GM12878 (cell line): ENCODE data around the gene TCF4. TPM values are rescaled to one million over a fixed set of nuclear protein-coding genes. Genes with fewer than 3 reads are reported as not detected.
A peak's percentile ranks its signal among the peaks of the same experiment; 100 is the strongest.

Source experiments
- ATAC-seq: fragments of 200-7000 bp; cut with Tn5 transposase; 3 replicates; pipeline ENCODE4 v1.9.1; 2020; ENCODE audit warnings: mild to moderate bottlenecking, moderate library complexity
- BruUV-seq: library from RNA; stranded (reverse); fragments of 400-500 nt; replicated peaks from 2 replicates; lab custom pipeline; 2021; lab: Mats Ljungman, UMichigan
- CTCF ChIA-PET: fragments of 300-600 bp; sonication (Branson Sonifier 250); formaldehyde crosslinking; extraction: SDS; loops from one replicate; lab custom pipeline; 2021; ENCODE audit warnings: inconsistent platforms; lab: Yijun Ruan, JAX
- POLR2A ChIA-PET: fragments of 350-600 bp; formaldehyde crosslinking; extraction: SDS; loops from one replicate; lab custom pipeline; 2021; ENCODE audit warnings: inconsistent platforms; lab: Charles Lee
- RAD21 ChIA-PET: fragments of 300-600 bp; sonication (Branson Sonifier 250); formaldehyde crosslinking; loops from one replicate; lab custom pipeline; 2023; ENCODE audit warnings: antibody characterized with exemption; ENCODE audit not compliant: unreplicated experiment; lab: Charles Lee
- SMC1A ChIA-PET: fragments of 300-600 bp; sonication (Branson Sonifier 250); formaldehyde crosslinking; loops from one replicate; lab custom pipeline; 2023; ENCODE audit not compliant: unreplicated experiment, uncharacterized antibody; lab: Charles Lee
- DNase-seq: peaks from one replicate; pipeline ENCODE4 v3.0.0-alpha.2; 2011; ENCODE audit warnings: low read depth, low spot score
- FAIRE-seq: peaks from 3 replicates; lab custom pipeline; 2011; peaks lifted over from hg19 to GRCh38; lab: Jason Lieb, UNC
- H2AFZ ChIP-seq: 2 replicates; pipeline ENCODE4 v1.6.0; 2011; ENCODE audit warnings: low read depth, low read length, control low read depth; ENCODE audit not compliant: control insufficient read depth
- H3K27ac ChIP-seq: 2 replicates; pipeline ENCODE4 v1.5.1; 2011; ENCODE audit warnings: control low read depth; ENCODE audit not compliant: control insufficient read depth, insufficient read depth
- H3K27me3 ChIP-seq, 2 experiments: replicated peaks in 1 of 2; 2 replicates each; pipeline versions ENCODE4 v1.6.0 to v1.6.1; 2011; ENCODE audit warnings: low read length in 1 of 2; ENCODE audit not compliant: control insufficient read depth in 2 of 2, insufficient read depth in 2 of 2
- H3K36me3 ChIP-seq, 2 experiments: 2 replicates each; pipeline ENCODE4 v1.5.1; 2011; ENCODE audit warnings: low read length in 1 of 2; ENCODE audit not compliant: control insufficient read depth in 2 of 2, insufficient read depth in 2 of 2
- H3K4me1 ChIP-seq: 2 replicates; pipeline ENCODE4 v1.6.1; 2011; ENCODE audit warnings: mild to moderate bottlenecking, low read length, moderate library complexity, mixed read lengths; ENCODE audit not compliant: control insufficient read depth, insufficient read depth
- H3K4me2 ChIP-seq: 2 replicates; pipeline ENCODE4 v1.6.0; 2011; ENCODE audit warnings: control low read depth; ENCODE audit not compliant: control insufficient read depth, insufficient read depth
- H3K4me3 ChIP-seq: fragments of 200-600 bp; sonication (generic); 2 replicates; pipeline ENCODE4 v1.5.1; 2016
- H3K79me2 ChIP-seq: 2 replicates; pipeline ENCODE4 v1.6.0; 2011; ENCODE audit warnings: low read length; ENCODE audit not compliant: control insufficient read depth, insufficient read depth
- H3K9ac ChIP-seq: 2 replicates; pipeline ENCODE4 v1.8.0; 2011; ENCODE audit warnings: low read length, control low read depth, mixed read lengths; ENCODE audit not compliant: control insufficient read depth, insufficient read depth
- H3K9me3 ChIP-seq: replicated peaks from 3 replicates; pipeline ENCODE4 v1.5.1; 2011; ENCODE audit warnings: mild to moderate bottlenecking, low read length; ENCODE audit not compliant: control insufficient read depth, insufficient read depth
- H4K20me1 ChIP-seq: 2 replicates; pipeline ENCODE4 v1.6.0; 2011; ENCODE audit not compliant: control insufficient read depth, insufficient read depth
- BRCA1 ChIP-seq: IDR thresholded peaks from 2 replicates; pipeline ENCODE4 v1.6.1; 2011; ENCODE audit warnings: low read depth, low read length, improper control_type of control experiment
- CREM ChIP-seq: IDR thresholded peaks from 2 replicates; pipeline ENCODE4 v1.6.1; 2014; ENCODE audit warnings: antibody characterized with exemption, low read depth
- EZH2 ChIP-seq: IDR thresholded peaks from 2 replicates; pipeline ENCODE4 v1.6.1; 2012; ENCODE audit warnings: low read depth, mild to moderate bottlenecking, control low read depth, inconsistent platforms, low read length, borderline replicate concordance; ENCODE audit not compliant: control insufficient read depth
- MEF2A ChIP-seq: IDR thresholded peaks from 2 replicates; pipeline ENCODE4 v1.6.1; 2011; ENCODE audit warnings: low read depth, mild to moderate bottlenecking, low read length, moderate library complexity; ENCODE audit not compliant: insufficient read depth
- POU2F2 ChIP-seq: IDR thresholded peaks from 3 replicates; pipeline ENCODE4 v1.6.1; 2011; ENCODE audit warnings: low read depth, mild to moderate bottlenecking, low read length, borderline replicate concordance
- RAD21 ChIP-seq: IDR thresholded peaks from 2 replicates; pipeline ENCODE4 v1.6.1; 2011; ENCODE audit warnings: mild to moderate bottlenecking, low read depth, low read length, moderate library complexity; ENCODE audit not compliant: insufficient read depth
- RB1 ChIP-seq: fragments of 450-650 bp; formaldehyde crosslinking; IDR thresholded peaks from 2 replicates; pipeline ENCODE4 v1.6.1; 2017; ENCODE audit warnings: mild to moderate bottlenecking, borderline replicate concordance
- SMC3 ChIP-seq: IDR thresholded peaks from 2 replicates; pipeline ENCODE4 v1.6.1; 2011; ENCODE audit warnings: low read length, improper control_type of control experiment, borderline replicate concordance
- SP1 ChIP-seq: IDR thresholded peaks from one replicate; pipeline ENCODE4 v1.6.1; 2011; ENCODE audit warnings: low read depth, low read length
- WGBS: methylation state at CpG from one replicate; pipeline ENCODE4 v1.1.6; 2016; ENCODE audit warnings: low lambda C conversion rate; ENCODE audit not compliant: insufficient replicate concordance, insufficient coverage; ENCODE audit errors: missing lambda C conversion rate; 5-methylcytosine and 5-hydroxymethylcytosine counted together
- in situ Hi-C: fragments of 300-500 bp; cut with MboI; formaldehyde crosslinking; loops from 9 replicates; pipeline ENCODE4 v1.14.3; 2018; ENCODE audit warnings: mixed read lengths
- intact Hi-C: fragments of 100-400 bp; cut with micrococcal nuclease; formaldehyde crosslinking; loops from one replicate; pipeline ENCODE4 v1.14.2; 2022; ENCODE audit not compliant: unreplicated experiment
- polyA plus RNA-seq, 11 experiments: library from polyadenylated mRNA; depleted of rRNA in 4 of 11; unstranded in 6 of 11; stranded (reverse) in 5 of 11; fragments of >200 nt; fragmentation: Nextera tagmentation in 4 of 11; fragmentation: Illumina TruSeq in 1 of 11; extraction: Ambion mirVana in 4 of 11; extraction: Trizol in 1 of 11; gene quantifications; 1 replicate in 1 of 11; 2 replicates in 10 of 11; pipeline versions ENCODE4 v1.2.1 to v1.2.3, GENCODE V29; 2011 to 2016; ENCODE audit warnings: inconsistent platforms in 2 of 11, missing spikeins in 2 of 11, low read depth in 1 of 11
- total RNA-seq, 4 experiments: library from RNA; depleted of rRNA in 3 of 4; stranded (reverse); fragments of >200 nt in 3 of 4; fragmentation: Illumina TruSeq in 1 of 4; extraction: Trizol in 1 of 4; gene quantifications; 2 replicates each; pipeline versions ENCODE4 v1.2.1 to v1.2.3, GENCODE V29; 2013 to 2021
- TF ChIP-seq, protein P1 (sequence below): fragments of 450-650 bp; conservative IDR thresholded peaks from 2 replicates; pipeline ENCODE4 v1.6.1; 2017; ENCODE audit warnings: mild to moderate bottlenecking, moderate library complexity
- TF ChIP-seq, protein P2 (sequence below): fragments of 450-650 bp; IDR thresholded peaks from 2 replicates; pipeline ENCODE4 v1.6.1; 2017; ENCODE audit warnings: antibody characterized with exemption, mild to moderate bottlenecking, moderate library complexity

Gene TCF4
- total and polyA plus RNA-seq, 10 of the 15 experiments (the other 5 are each of a cell fraction or from before 2014, with no cell fraction given) = 15.2 to 94.0 (median 31.5) TPM

DNA sequence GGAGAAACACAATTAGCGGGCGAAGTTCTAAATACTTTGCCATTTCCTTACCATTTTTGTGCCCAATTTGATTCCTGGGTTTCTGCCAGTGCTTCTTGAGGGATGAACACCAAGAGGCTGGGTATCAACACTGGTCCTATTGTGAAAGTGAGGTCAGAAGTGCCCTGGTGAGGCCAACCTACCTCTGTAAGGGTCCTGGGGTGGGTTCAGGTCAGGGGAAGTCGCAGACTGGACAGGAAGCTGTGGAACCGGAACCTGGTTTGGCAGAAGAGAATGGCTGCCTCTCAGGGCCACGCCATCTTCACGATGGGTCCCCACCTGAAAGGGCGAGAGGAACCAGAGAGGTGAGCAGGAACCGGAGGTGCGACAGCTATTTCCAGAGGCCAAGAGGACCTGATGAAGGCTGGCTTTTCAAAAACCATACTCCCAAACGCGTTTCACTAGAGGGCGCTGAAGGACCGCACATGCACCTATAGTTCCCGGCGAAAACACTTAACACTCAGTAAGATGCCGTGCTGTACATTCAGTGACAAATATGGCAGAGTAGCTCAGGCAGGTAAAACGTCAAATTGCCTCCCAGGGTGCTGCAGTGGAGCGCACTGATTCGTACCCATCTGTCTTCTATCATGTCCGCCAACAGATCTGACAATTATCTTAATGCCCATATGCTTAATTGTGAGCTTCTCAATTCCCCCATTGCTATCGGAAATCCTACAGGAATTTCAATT, 353.5 kb downstream of the TCF4 start (continued):
- TF ChIP-seq, protein P1, sequence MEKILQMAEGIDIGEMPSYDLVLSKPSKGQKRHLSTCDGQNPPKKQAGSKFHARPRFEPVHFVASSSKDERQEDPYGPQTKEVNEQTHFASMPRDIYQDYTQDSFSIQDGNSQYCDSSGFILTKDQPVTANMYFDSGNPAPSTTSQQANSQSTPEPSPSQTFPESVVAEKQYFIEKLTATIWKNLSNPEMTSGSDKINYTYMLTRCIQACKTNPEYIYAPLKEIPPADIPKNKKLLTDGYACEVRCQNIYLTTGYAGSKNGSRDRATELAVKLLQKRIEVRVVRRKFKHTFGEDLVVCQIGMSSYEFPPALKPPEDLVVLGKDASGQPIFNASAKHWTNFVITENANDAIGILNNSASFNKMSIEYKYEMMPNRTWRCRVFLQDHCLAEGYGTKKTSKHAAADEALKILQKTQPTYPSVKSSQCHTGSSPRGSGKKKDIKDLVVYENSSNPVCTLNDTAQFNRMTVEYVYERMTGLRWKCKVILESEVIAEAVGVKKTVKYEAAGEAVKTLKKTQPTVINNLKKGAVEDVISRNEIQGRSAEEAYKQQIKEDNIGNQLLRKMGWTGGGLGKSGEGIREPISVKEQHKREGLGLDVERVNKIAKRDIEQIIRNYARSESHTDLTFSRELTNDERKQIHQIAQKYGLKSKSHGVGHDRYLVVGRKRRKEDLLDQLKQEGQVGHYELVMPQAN = no peak
- TF ChIP-seq MEF2A (peak; percentile 47; the same call in 1 of the 2 replicates), RAD21 (peak; percentile 99), RB1 (peak; percentile 47; the same call in 1 of the 2 replicates), SMC3 (peak; percentile 87), POU2F2 (0 out of 3 replicates have a peak, but pooled peaks have one; percentile 39), CREM (0 out of 2 replicates have a peak, but pooled peaks have one; percentile 7), EZH2 (0 out of 2 replicates have a peak, but pooled peaks have one; percentile 25)
- TF ChIP-seq, all 136 proteins: peak for 15

DNA sequence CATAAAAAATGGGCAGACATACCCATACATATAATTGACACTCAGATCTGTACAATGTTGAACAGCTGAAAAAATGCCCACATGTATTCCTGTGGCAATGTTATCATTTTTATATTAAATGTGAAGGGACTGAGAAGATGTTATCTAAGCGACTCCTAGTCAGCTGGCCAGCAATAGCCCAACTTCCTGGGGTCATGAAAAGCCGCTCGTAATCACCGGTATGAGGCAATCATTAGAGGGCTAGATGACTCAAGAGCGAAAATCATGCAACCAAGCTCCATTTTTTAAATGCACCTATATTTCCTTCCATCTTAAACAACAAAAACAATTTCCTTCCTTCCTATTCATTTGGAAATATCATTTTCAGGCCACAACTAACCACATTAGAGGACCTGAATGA, 354.1 kb downstream of the TCF4 start:
- POLR2A ChIA-PET = interaction anchor here (0.6 to 1.5 kb wide), 9 partner anchors 41 to 1370 kb away, joined by 3 to 6 read pairs (median 3); no protein-coding TSS in a partner anchor
- H2AFZ ChIP-seq = no peak overlapping the region
- H3K27me3 ChIP-seq = no peaks in the 10 kb centered on the region
- no TSS peak for BruUV-seq
- no peak overlapping the region for H3K9ac ChIP-seq
- no peaks in the 10 kb centered on the region for H4K20me1 ChIP-seq
- H3K27ac ChIP-seq = no peak overlapping the region
- peaks cover 19% of the 10 kb centered on the region for H3K4me1 ChIP-seq
- intact Hi-C loops = loop anchor here (1.0 to 10.0 kb wide), 5 partner anchors 41 to 341 kb away; no protein-coding TSS in a partner anchor
- no peak for FAIRE-seq
- no peak for TF ChIP-seq SP1
- no peak for TF ChIP-seq BRCA1
- TF ChIP-seq, protein P2, sequence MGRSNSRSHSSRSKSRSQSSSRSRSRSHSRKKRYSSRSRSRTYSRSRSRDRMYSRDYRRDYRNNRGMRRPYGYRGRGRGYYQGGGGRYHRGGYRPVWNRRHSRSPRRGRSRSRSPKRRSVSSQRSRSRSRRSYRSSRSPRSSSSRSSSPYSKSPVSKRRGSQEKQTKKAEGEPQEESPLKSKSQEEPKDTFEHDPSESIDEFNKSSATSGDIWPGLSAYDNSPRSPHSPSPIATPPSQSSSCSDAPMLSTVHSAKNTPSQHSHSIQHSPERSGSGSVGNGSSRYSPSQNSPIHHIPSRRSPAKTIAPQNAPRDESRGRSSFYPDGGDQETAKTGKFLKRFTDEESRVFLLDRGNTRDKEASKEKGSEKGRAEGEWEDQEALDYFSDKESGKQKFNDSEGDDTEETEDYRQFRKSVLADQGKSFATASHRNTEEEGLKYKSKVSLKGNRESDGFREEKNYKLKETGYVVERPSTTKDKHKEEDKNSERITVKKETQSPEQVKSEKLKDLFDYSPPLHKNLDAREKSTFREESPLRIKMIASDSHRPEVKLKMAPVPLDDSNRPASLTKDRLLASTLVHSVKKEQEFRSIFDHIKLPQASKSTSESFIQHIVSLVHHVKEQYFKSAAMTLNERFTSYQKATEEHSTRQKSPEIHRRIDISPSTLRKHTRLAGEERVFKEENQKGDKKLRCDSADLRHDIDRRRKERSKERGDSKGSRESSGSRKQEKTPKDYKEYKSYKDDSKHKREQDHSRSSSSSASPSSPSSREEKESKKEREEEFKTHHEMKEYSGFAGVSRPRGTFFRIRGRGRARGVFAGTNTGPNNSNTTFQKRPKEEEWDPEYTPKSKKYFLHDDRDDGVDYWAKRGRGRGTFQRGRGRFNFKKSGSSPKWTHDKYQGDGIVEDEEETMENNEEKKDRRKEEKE = no peak
- TF ChIP-seq, all 136 proteins: peak for 0
- ChIA-PET CTCF (interaction anchor here (0.6 to 10.8 kb wide), 60 partner anchors 9 to 789 kb away, joined by 3 to 153 read pairs (median 4); no protein-coding TSS in a partner anchor), SMC1A (interaction anchor here (0.6 to 9.0 kb wide), 40 partner anchors 8 to 1335 kb away, joined by 3 to 98 read pairs (median 5); no protein-coding TSS in a partner anchor), RAD21 (interaction anchor here (0.6 to 5.3 kb wide), 27 partner anchors 8 to 1335 kb away, joined by 3 to 60 read pairs (median 5); no protein-coding TSS in a partner anchor)
- 98% methylated on average over 5 of the region's 5 CpGs for WGBS
- ATAC-seq = no peak
- H3K4me3 ChIP-seq = no peak overlapping the region
- H3K36me3 ChIP-seq = peaks cover 16 to 27% of the 10 kb centered on the region in 2 experiments
- H3K9me3 ChIP-seq = no peaks in the 10 kb centered on the region
- DNase-seq = no peak
- H3K79me2 ChIP-seq = no peaks in the 10 kb centered on the region; the same call in none of the 2 replicates
- no peak overlapping the region for H3K4me2 ChIP-seq
- in situ Hi-C loops = loop anchor here (10.0 kb wide), 3 partner anchors 171 to 1341 kb away; no protein-coding TSS in a partner anchor
